IPS-15b (cell line): Measurements from ENCODE around the gene KRT32.

ENCODE experiments used
- H3K27me3 ChIP-seq: one replicate; pipeline ENCODE4 v1.6.1; 2013; ENCODE audit warnings: low read length; ENCODE audit not compliant: control insufficient read depth, insufficient read depth
- H3K36me3 ChIP-seq: one replicate; pipeline ENCODE4 v1.6.1; 2013; ENCODE audit warnings: low read length; ENCODE audit not compliant: control insufficient read depth, insufficient read depth
- H3K4me1 ChIP-seq: one replicate; pipeline ENCODE4 v1.6.1; 2013; ENCODE audit warnings: mild to moderate bottlenecking, low read length; ENCODE audit not compliant: control insufficient read depth, insufficient read depth
- H3K4me3 ChIP-seq: one replicate; pipeline ENCODE4 v1.5.1; 2013; ENCODE audit warnings: low read depth, low read length
- H3K9ac ChIP-seq: one replicate; pipeline ENCODE4 v1.6.1; 2013; ENCODE audit warnings: low read depth, mild to moderate bottlenecking, low read length
- H3K9me3 ChIP-seq: one replicate; pipeline ENCODE4 v1.6.1; 2013; ENCODE audit warnings: mild to moderate bottlenecking, low read length; ENCODE audit not compliant: control insufficient read depth, insufficient read depth

Gene KRT32

GRCh38 chr17:41455236-41455635, 11.9 kb downstream of the KRT32 start:
- Histone ChIP-seq H3K9me3 (no peaks in the 10 kb centered on the region), H3K9ac (no peak overlapping the region), H3K4me3 (no peak overlapping the region), H3K27me3 (no peaks in the 10 kb centered on the region), H3K4me1 (no peaks in the 10 kb centered on the region), H3K36me3 (no peaks in the 10 kb centered on the region)

- H3K4me1 ChIP-seq: no peaks in the 10 kb centered on the region
- H3K9ac ChIP-seq: no peak overlapping the region
- no peaks in the 10 kb centered on the region for H3K9me3 ChIP-seq
- H3K4me3 ChIP-seq: no peak overlapping the region
- H3K27me3 ChIP-seq: no peaks in the 10 kb centered on the region
- no peaks in the 10 kb centered on the region for H3K36me3 ChIP-seq
Measured at GRCh38 chr17:41453066-41453465, 14.1 kb downstream of the KRT32 start.

- Histone ChIP-seq H3K9ac (no peak overlapping the region), H3K4me3 (no peak overlapping the region), H3K4me1 (no peaks in the 10 kb centered on the region), H3K9me3 (no peaks in the 10 kb centered on the region), H3K27me3 (no peaks in the 10 kb centered on the region), H3K36me3 (no peaks in the 10 kb centered on the region)
Measured at GRCh38 chr17:41452281-41452680, 14.9 kb downstream of the KRT32 start.

- H3K27me3 ChIP-seq: no peaks in the 10 kb centered on the region
- no peak overlapping the region for H3K9ac ChIP-seq
- no peaks in the 10 kb centered on the region for H3K9me3 ChIP-seq
- no peaks in the 10 kb centered on the region for H3K4me1 ChIP-seq
- H3K4me3 ChIP-seq: no peak overlapping the region
- no peaks in the 10 kb centered on the region for H3K36me3 ChIP-seq
Measured at GRCh38 chr17:41451154-41451728, 15.9 kb downstream of the KRT32 start.

- Histone ChIP-seq H3K27me3 (no peaks in the 10 kb centered on the region), H3K4me1 (no peaks in the 10 kb centered on the region), H3K9me3 (no peaks in the 10 kb centered on the region), H3K36me3 (no peaks in the 10 kb centered on the region), H3K9ac (no peak overlapping the region), H3K4me3 (no peak overlapping the region)
Measured at GRCh38 chr17:41449008-41449407, 18.2 kb downstream of the KRT32 start.

GRCh38 chr17:41448506-41448905, 18.7 kb downstream of the KRT32 start:
- no peaks in the 10 kb centered on the region for H3K27me3 ChIP-seq
- H3K9me3 ChIP-seq: no peaks in the 10 kb centered on the region

GRCh38 chr17:41446806-41447205, 20.4 kb downstream of the KRT32 start:
- Histone ChIP-seq H3K9me3 (no peaks in the 10 kb centered on the region), H3K27me3 (no peaks in the 10 kb centered on the region), H3K9ac (no peak overlapping the region), H3K4me3 (no peak overlapping the region), H3K36me3 (no peaks in the 10 kb centered on the region), H3K4me1 (no peaks in the 10 kb centered on the region)

More at GRCh38 chr17:41448506-41448905, 18.7 kb downstream of the KRT32 start:
- Histone ChIP-seq H3K9ac (no peak overlapping the region), H3K4me1 (no peaks in the 10 kb centered on the region), H3K36me3 (no peaks in the 10 kb centered on the region), H3K4me3 (no peak overlapping the region)

- Histone ChIP-seq H3K9ac (no peak overlapping the region), H3K4me1 (no peaks in the 10 kb centered on the region), H3K9me3 (no peaks in the 10 kb centered on the region), H3K4me3 (no peak overlapping the region), H3K36me3 (no peaks in the 10 kb centered on the region), H3K27me3 (no peaks in the 10 kb centered on the region)
Measured at GRCh38 chr17:41444640-41445039, 22.5 kb downstream of the KRT32 start.

- Histone ChIP-seq H3K4me1 (no peaks in the 10 kb centered on the region), H3K36me3 (no peaks in the 10 kb centered on the region), H3K9me3 (no peaks in the 10 kb centered on the region), H3K4me3 (no peak overlapping the region), H3K27me3 (no peaks in the 10 kb centered on the region), H3K9ac (no peak overlapping the region)
Measured at GRCh38 chr17:41444186-41444585, 23.0 kb downstream of the KRT32 start.

- Histone ChIP-seq H3K9ac (no peak overlapping the region), H3K4me3 (no peak overlapping the region), H3K9me3 (no peaks in the 10 kb centered on the region), H3K4me1 (no peaks in the 10 kb centered on the region), H3K27me3 (no peaks in the 10 kb centered on the region), H3K36me3 (no peaks in the 10 kb centered on the region)
Measured at GRCh38 chr17:41442739-41443138, 24.4 kb downstream of the KRT32 start.

GRCh38 chr17:41440531-41441033, 26.6 kb downstream of the KRT32 start, which contains the start of gene KRT38:
Gene KRT38, minus strand, starts transcription at chr17:41440983. Its CDS starts 62 bp downstream, at chr17:41440921.
- H3K4me3 ChIP-seq: no peak within 1 kb of the TSS
- no peaks in the 10 kb centered on the region for H3K9me3 ChIP-seq
- no peak within 1 kb of the TSS for H3K9ac ChIP-seq
- H3K27me3 ChIP-seq: no peaks in the 10 kb centered on the region
- H3K36me3 ChIP-seq: no peaks in the 10 kb centered on the region
- no peaks in the 10 kb centered on the region for H3K4me1 ChIP-seq

GRCh38 chr17:41439375-41439774, 27.8 kb downstream of the KRT32 start:
- no peak overlapping the region for H3K4me3 ChIP-seq
- H3K27me3 ChIP-seq: no peaks in the 10 kb centered on the region
- no peaks in the 10 kb centered on the region for H3K36me3 ChIP-seq
- H3K4me1 ChIP-seq: no peaks in the 10 kb centered on the region
- no peaks in the 10 kb centered on the region for H3K9me3 ChIP-seq
- no peak overlapping the region for H3K9ac ChIP-seq
